ENCODE results near the gene MSGN1. TPM values are rescaled to one million over a fixed set of nuclear protein-coding genes. Genes with fewer than 3 reads are reported as not detected.

The MSGN1 gene
- total RNA-seq, 1 donor = not detected

- TF ChIP-seq, protein P1, sequence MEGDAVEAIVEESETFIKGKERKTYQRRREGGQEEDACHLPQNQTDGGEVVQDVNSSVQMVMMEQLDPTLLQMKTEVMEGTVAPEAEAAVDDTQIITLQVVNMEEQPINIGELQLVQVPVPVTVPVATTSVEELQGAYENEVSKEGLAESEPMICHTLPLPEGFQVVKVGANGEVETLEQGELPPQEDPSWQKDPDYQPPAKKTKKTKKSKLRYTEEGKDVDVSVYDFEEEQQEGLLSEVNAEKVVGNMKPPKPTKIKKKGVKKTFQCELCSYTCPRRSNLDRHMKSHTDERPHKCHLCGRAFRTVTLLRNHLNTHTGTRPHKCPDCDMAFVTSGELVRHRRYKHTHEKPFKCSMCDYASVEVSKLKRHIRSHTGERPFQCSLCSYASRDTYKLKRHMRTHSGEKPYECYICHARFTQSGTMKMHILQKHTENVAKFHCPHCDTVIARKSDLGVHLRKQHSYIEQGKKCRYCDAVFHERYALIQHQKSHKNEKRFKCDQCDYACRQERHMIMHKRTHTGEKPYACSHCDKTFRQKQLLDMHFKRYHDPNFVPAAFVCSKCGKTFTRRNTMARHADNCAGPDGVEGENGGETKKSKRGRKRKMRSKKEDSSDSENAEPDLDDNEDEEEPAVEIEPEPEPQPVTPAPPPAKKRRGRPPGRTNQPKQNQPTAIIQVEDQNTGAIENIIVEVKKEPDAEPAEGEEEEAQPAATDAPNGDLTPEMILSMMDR (IDR thresholded peaks at IDR 0.05; ENCODE audit: insufficient read depth, low read length) = no peak
- no peak for DNase-seq (ENCODE audit: low read depth)
- H3K4me3 ChIP-seq (ENCODE audit: low read depth, low read length) = no peak overlapping the region
Measured at GRCh38 chr2:17786727-17787126, 29.5 kb upstream of the MSGN1 start.

DNA sequence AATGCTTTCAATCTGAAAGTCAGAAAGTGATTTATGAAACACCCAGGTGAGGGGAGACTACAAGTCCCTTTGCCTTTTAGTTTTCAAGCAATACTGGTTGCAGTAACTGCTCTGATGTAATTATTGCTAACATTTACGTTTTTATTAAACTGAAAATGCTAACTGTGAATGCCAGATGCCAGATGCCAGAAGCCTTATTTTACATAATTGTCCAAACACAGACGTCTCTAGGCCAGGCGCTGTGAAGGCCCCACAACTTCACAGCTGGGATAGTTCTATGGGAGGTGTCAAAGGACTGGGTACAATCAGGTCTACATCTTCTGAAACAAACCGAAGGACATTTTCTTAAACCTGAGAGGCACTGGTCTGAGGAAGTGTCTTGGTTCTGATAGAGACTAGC lies 27.5 kb upstream of the MSGN1 start:
- H3K4me3 ChIP-seq (ENCODE audit: low read depth, low read length) = no peak overlapping the region
- TF ChIP-seq, protein P1 (IDR thresholded peaks at IDR 0.05; ENCODE audit: insufficient read depth, low read length) = no peak
- DNase-seq (ENCODE audit: low read depth) = no peak

GRCh38 chr2:17790536-17790935 lies 25.7 kb upstream of the MSGN1 start:
- TF ChIP-seq, protein P1 (IDR thresholded peaks at IDR 0.05; ENCODE audit: insufficient read depth, low read length) = no peak
- H3K4me3 ChIP-seq (ENCODE audit: low read depth, low read length) = no peak overlapping the region
- DNase-seq (ENCODE audit: low read depth) = no peak

DNA sequence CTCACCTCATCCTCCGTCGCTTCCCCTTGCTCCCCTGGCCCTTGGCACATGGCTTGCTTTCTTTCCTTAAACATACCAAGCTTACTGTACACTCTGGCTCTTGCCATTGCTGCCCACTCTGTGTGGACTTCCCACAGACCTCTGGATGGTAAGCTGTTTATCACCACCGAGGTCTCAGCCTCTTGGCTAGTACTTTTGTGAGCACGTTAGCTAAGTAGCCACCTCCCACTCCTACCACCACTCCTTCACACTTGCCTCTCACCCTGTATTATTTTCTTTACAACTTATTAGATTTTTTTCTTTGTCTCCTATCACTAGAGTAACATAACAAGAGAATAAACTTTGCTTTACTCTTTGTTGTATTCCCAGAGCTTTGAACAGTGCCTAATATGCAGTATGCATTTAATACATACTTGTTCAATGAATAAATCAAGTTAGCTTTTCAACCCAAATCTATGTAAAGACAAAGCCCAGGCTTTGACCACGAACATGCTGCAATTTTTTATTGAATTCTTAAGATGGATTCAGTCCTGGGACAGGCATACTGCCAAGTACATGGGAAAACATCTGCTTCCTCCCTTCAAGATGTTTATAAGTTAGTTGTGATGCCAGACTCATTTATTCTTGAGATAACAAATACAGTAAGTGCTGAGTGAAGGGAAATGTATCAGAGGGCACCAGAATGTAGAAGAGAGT lies 25.0 kb upstream of the MSGN1 start:
- DNase-seq (ENCODE audit: low read depth) = peak; percentile 91
- TF ChIP-seq, protein P1 (IDR thresholded peaks at IDR 0.05; ENCODE audit: insufficient read depth, low read length) = no peak
- no peak overlapping the region for H3K4me3 ChIP-seq (ENCODE audit: low read depth, low read length)

- TF ChIP-seq, protein P1 (IDR thresholded peaks at IDR 0.05; ENCODE audit: insufficient read depth, low read length) = no peak
- H3K4me3 ChIP-seq (ENCODE audit: low read depth, low read length) = no peak overlapping the region
- DNase-seq (ENCODE audit: low read depth) = no peak
Measured at GRCh38 chr2:17791817-17792130, 24.5 kb upstream of the MSGN1 start.

GRCh38 chr2:17792515-17792914 lies 23.7 kb upstream of the MSGN1 start:
- peak; percentile 12 for DNase-seq (ENCODE audit: low read depth)
- H3K4me3 ChIP-seq (ENCODE audit: low read depth, low read length) = no peak overlapping the region
- TF ChIP-seq, protein P1 (IDR thresholded peaks at IDR 0.05; ENCODE audit: insufficient read depth, low read length) = no peak

GRCh38 chr2:17793296-17793695 lies 23.0 kb upstream of the MSGN1 start:
- H3K4me3 ChIP-seq (ENCODE audit: low read depth, low read length) = no peak overlapping the region
- TF ChIP-seq, protein P1 (IDR thresholded peaks at IDR 0.05; ENCODE audit: insufficient read depth, low read length) = no peak
- DNase-seq (ENCODE audit: low read depth) = no peak

All from fibroblast of the aortic adventitia (primary cell).